Fibroblast of lung (primary cell): ENCODE results near the gene RNU6-9. TPM values are rescaled to one million over a fixed set of nuclear protein-coding genes. Genes with fewer than 3 reads are reported as not detected.

ENCODE experiments used
- DNase-seq, 2 donors: peaks; one replicate each; pipeline versions ENCODE4 v3.0.0 to v3.0.0-alpha.2; 2010; ENCODE audit warnings: low read depth in 2 of 2
- H2AFZ ChIP-seq: 2 replicates; pipeline ENCODE4 v1.5.1; 2012; ENCODE audit warnings: low read length, control low read depth, inconsistent platforms
- H3K27ac ChIP-seq: 2 replicates; pipeline ENCODE4 v1.5.1; 2011; ENCODE audit warnings: low read length, control low read depth; ENCODE audit not compliant: insufficient read depth
- H3K27me3 ChIP-seq: 2 replicates; pipeline ENCODE4 v1.5.1; 2011; ENCODE audit warnings: mild to moderate bottlenecking, low read length; ENCODE audit not compliant: control insufficient read depth, insufficient read depth
- H3K36me3 ChIP-seq: 2 replicates; pipeline ENCODE4 v1.5.1; 2011; ENCODE audit warnings: low read length; ENCODE audit not compliant: control insufficient read depth, insufficient read depth
- H3K4me1 ChIP-seq: 2 replicates; pipeline ENCODE4 v1.5.1; 2011; ENCODE audit warnings: low read length; ENCODE audit not compliant: control insufficient read depth, insufficient read depth; ENCODE audit errors: extremely low read depth
- H3K4me2 ChIP-seq: 2 replicates; pipeline ENCODE4 v1.5.1; 2011; ENCODE audit warnings: low read length, control low read depth; ENCODE audit not compliant: insufficient read depth; ENCODE audit errors: extremely low read depth
- H3K4me3 ChIP-seq, 4 experiments: fragments of 200-600 bp in 1 of 4; sonication (generic) in 1 of 4; replicated peaks in 1 of 4; 2 replicates each; pipeline ENCODE4 v1.5.1; 2011 to 2016; ENCODE audit warnings: low read length in 4 of 4, low read depth in 3 of 4, mild to moderate bottlenecking in 3 of 4, control low read depth in 2 of 4, inconsistent platforms in 1 of 4, mixed read lengths in 1 of 4; ENCODE audit not compliant: insufficient read depth in 1 of 4; ENCODE audit errors: control extremely low read depth in 1 of 4
- H3K79me2 ChIP-seq: 2 replicates; pipeline ENCODE4 v1.5.1; 2012; ENCODE audit warnings: mild to moderate bottlenecking, low read length, inconsistent platforms; ENCODE audit not compliant: control insufficient read depth, insufficient read depth
- H3K9ac ChIP-seq: 2 replicates; pipeline ENCODE4 v1.5.1; 2011; ENCODE audit warnings: mild to moderate bottlenecking, low read length, control low read depth; ENCODE audit not compliant: insufficient read depth
- H3K9me3 ChIP-seq: 2 replicates; pipeline ENCODE4 v1.5.1; 2012; ENCODE audit warnings: low read depth, low read length; ENCODE audit not compliant: control insufficient read depth, insufficient read depth
- H4K20me1 ChIP-seq: 2 replicates; pipeline ENCODE4 v1.5.1; 2011; ENCODE audit warnings: low read length; ENCODE audit not compliant: control insufficient read depth, insufficient read depth; ENCODE audit errors: extremely low read depth
- EZH2 ChIP-seq: IDR thresholded peaks from 2 replicates; pipeline ENCODE4 v1.5.1; 2012; ENCODE audit warnings: low read length, control low read depth, mild to moderate bottlenecking; ENCODE audit errors: missing control alignments
- polyA plus RNA-seq, 2 donors: library from polyadenylated mRNA; depleted of rRNA in 1 of 2; stranded (reverse) in 1 of 2; unstranded in 1 of 2; fragments of >200 nt; gene quantifications; 2 replicates each; pipeline ENCODE4 v1.2.1, GENCODE V29; 2011 to 2012; ENCODE audit warnings: missing spikeins in 1 of 2
- total RNA-seq: library from RNA; depleted of rRNA; stranded (reverse); fragments of >200 nt; gene quantifications from 2 replicates; pipeline ENCODE4 v1.2.1, GENCODE V29; 2014
- TF ChIP-seq, protein P1 (sequence below), 2 donors: IDR thresholded peaks in 1 of 2; conservative IDR thresholded peaks in 1 of 2; 1 replicate in 1 of 2; 2 replicates in 1 of 2; pipeline ENCODE4 v1.5.1; 2011 to 2012; ENCODE audit warnings: low read length in 2 of 2, control low read depth in 1 of 2, inconsistent platforms in 1 of 2, low read depth in 1 of 2, mild to moderate bottlenecking in 1 of 2

Gene RNU6-9
- total and polyA plus RNA-seq, 2 donors (not counting 1 experiment from before 2014, with no cell fraction given): not detected

DNA sequence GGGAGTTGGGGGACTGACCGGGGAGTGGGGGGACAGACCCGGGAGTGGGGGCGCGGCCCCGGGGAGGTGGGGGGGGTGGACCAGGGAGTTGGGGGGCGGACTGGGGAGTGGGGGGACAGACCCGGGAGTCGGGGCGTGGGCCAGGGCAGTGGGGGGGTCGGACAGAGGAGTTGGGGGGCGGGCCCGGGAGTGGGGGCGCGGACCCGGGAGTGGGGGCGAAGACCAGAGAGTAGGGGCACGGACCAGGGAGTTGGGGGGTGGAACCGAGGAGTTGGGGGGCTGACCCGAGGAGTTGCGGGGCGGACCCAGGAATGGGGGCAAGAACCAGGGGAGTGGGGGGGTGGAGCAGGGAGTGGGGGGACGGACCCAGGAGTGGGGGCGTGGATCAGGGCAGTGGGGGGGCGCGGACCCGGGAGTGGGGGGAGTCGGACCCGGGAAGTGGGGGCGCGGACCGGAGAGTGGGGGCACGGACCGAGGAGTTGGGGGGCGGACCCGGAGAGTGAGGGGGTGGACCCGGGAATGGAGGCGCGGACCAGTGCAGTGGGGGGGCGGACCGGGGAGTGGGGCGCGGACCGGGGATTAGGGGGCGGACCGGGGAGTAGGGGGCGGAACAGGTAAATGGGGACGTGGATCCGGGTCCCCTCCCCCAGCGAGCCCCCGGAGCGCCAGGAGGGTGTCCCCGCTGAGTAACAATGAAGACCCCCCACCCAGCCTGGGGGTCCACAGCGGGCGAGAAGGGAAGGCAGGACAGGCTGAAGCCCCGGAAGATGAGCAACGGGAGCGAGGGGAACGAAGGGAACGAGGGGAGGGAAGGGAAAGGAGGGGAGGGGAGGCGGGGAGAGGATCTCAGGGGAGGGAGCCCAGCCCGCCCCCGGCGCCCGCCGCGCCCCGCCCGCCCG, 19.1 kb downstream of the RNU6-9 start:
- H3K27ac ChIP-seq: peak overlapping the region; percentile 71
- no peak for DNase-seq
- H3K9ac ChIP-seq: peak overlapping the region; percentile 78
- TF ChIP-seq, protein P1, sequence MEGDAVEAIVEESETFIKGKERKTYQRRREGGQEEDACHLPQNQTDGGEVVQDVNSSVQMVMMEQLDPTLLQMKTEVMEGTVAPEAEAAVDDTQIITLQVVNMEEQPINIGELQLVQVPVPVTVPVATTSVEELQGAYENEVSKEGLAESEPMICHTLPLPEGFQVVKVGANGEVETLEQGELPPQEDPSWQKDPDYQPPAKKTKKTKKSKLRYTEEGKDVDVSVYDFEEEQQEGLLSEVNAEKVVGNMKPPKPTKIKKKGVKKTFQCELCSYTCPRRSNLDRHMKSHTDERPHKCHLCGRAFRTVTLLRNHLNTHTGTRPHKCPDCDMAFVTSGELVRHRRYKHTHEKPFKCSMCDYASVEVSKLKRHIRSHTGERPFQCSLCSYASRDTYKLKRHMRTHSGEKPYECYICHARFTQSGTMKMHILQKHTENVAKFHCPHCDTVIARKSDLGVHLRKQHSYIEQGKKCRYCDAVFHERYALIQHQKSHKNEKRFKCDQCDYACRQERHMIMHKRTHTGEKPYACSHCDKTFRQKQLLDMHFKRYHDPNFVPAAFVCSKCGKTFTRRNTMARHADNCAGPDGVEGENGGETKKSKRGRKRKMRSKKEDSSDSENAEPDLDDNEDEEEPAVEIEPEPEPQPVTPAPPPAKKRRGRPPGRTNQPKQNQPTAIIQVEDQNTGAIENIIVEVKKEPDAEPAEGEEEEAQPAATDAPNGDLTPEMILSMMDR (conservative IDR thresholded peaks at IDR 0.05 in 1 of 2, IDR thresholded peaks at IDR 0.05 in 1 of 2; ENCODE audit: low read depth in 1 of 2, low read length in 2 of 2): no peak
- TF ChIP-seq EZH2: no peak
- peaks cover 12% of the 10 kb centered on the region for H3K79me2 ChIP-seq
- peaks cover 6% of the 10 kb centered on the region for H3K4me1 ChIP-seq
- H3K4me3 ChIP-seq: peak overlapping the region; percentile 54 to 84 (median 62)
- no peak overlapping the region for H2AFZ ChIP-seq
- H4K20me1 ChIP-seq: no peaks in the 10 kb centered on the region
- no peak overlapping the region for H3K4me2 ChIP-seq
- no peaks in the 10 kb centered on the region for H3K36me3 ChIP-seq
- H3K9me3 ChIP-seq: no peaks in the 10 kb centered on the region
- H3K27me3 ChIP-seq: peaks cover 3% of the 10 kb centered on the region

DNA sequence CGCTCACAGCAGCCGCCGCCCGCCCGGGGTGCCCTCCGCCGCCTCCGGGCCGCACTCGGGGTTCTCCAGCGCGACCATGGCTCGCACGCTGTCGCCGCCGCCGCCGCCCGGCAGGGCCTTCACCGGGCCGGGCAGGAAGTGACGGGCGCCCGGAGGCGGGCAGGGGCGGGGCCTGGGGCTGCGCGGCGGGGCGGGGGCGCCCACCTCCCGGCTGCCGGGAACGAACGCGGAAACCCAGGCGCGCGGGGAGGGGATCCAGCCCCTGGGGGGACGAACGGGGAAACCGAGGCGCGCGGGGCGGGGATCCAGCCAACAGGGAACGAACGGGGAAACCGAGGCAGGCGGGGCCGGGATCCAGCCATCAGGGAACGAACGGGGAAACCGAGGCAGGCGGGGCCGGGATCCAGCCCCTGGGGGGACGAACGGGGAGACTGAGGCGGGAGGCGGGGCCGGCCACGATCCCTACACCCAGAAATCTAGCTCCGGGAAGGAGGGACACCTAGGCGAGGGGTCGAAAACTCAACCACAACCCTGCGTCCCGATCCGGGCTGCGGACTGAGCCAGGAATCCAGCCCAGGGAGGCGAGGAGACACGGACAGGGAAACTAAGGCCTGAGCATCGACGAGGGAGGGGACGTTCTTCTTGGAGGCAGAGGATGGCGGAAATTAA, 19.9 kb downstream of the RNU6-9 start, which contains the start of gene R3HDM4:
TSS of gene R3HDM4 (minus strand) at position 140 of the 669 bp plus-strand sequence. CDS start at position 78, 62 bp downstream.
- Histone ChIP-seq H3K4me2 (peak within 1 kb of the TSS; percentile 81), H3K79me2 (peaks cover 10% of the 10 kb centered on the region), H3K36me3 (no peaks in the 10 kb centered on the region), H3K9me3 (no peaks in the 10 kb centered on the region), H3K27me3 (peaks cover 11% of the 10 kb centered on the region), H3K4me3 (peak within 1 kb of the TSS; percentile 54 to 84 (median 71)), H2AFZ (peak within 1 kb of the TSS; percentile 60), H3K9ac (peak within 1 kb of the TSS; percentile 78), H3K27ac (peak within 1 kb of the TSS; percentile 86), H3K4me1 (peaks cover 6% of the 10 kb centered on the region), H4K20me1 (no peaks in the 10 kb centered on the region)
- DNase-seq: peak; percentile 44 to 56
- TF ChIP-seq, protein P1 (conservative IDR thresholded peaks at IDR 0.05 in 1 of 2, IDR thresholded peaks at IDR 0.05 in 1 of 2; ENCODE audit: low read depth in 1 of 2, low read length in 2 of 2): no peak
- TF ChIP-seq EZH2: no peak
